Ishikawa (cell line): ENCODE data around the gene MT1A.

Experiments
- CEBPB ChIP-seq: IDR thresholded peaks from 2 replicates; pipeline ENCODE4 v1.6.1; 2012
- CREB1 ChIP-seq: IDR thresholded peaks from 2 replicates; pipeline ENCODE4 v1.6.1; 2012; ENCODE audit warnings: low read depth
- EGR1 ChIP-seq: IDR thresholded peaks from 2 replicates; pipeline ENCODE4 v1.6.1; 2012
- EP300 ChIP-seq: IDR thresholded peaks from 2 replicates; pipeline ENCODE4 v1.6.1; 2012; ENCODE audit warnings: borderline replicate concordance
- FOXM1 ChIP-seq: IDR thresholded peaks from 2 replicates; pipeline ENCODE4 v1.6.1; 2012; ENCODE audit warnings: low read depth, borderline replicate concordance
- NFIC ChIP-seq: IDR thresholded peaks from 2 replicates; pipeline ENCODE4 v1.6.1; 2012
- RAD21 ChIP-seq: IDR thresholded peaks from 2 replicates; pipeline ENCODE4 v1.6.1; 2012; ENCODE audit warnings: low read depth
- TAF1 ChIP-seq: IDR thresholded peaks from 2 replicates; pipeline ENCODE4 v1.6.1; 2012; ENCODE audit warnings: low read depth, mild to moderate bottlenecking
- TCF12 ChIP-seq: IDR thresholded peaks from 2 replicates; pipeline ENCODE4 v1.6.1; 2012; ENCODE audit warnings: low read depth
- TEAD4 ChIP-seq: IDR thresholded peaks from 2 replicates; pipeline ENCODE4 v1.6.1; 2012
- USF1 ChIP-seq: IDR thresholded peaks from 2 replicates; pipeline ENCODE4 v1.6.1; 2012
- YY1 ChIP-seq: IDR thresholded peaks from 2 replicates; pipeline ENCODE4 v1.6.1; 2012; ENCODE audit warnings: low read depth
- TF ChIP-seq, protein P1 (sequence below): IDR thresholded peaks from 2 replicates; pipeline ENCODE4 v1.6.1; 2012
- TF ChIP-seq, protein P2 (sequence below): IDR thresholded peaks from 2 replicates; pipeline ENCODE4 v1.6.1; 2012; ENCODE audit warnings: low read depth, mild to moderate bottlenecking

DNA sequence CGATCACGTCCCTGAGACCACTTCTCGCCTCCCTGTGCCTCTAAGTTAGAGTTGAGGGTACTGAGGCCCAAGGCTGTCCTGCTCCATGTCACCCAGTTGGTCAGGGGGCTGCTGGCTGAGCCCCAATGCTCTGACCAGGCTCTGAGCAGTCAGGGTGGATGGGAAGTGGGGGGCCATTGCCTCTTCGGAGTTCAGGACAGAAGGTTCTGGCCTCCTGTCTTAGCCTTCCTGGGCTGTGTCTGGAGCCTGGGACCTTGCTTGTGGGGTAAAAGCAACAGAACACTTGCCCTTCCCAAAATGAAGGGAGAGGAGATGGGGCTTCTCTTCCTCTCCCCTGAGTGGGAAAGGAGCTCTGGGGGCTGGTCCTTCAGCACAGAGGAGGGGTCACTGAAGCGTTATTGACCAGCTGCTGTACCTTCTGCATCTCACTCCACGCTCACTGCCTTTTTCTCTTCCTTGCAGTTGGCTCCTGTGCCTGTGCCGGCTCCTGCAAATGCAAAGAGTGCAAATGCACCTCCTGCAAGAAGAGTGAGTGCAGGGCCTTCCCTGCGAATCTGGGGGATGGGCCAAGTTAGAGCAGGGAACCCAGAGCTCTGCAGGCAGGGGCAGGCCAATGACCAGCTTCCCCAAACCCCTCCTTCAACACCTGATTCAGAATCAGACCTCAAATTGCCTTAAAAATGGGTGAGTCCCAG is 44.4 kb downstream of the MT1A start:
- TF ChIP-seq FOXM1 (no peak), TCF12 (no peak), RAD21 (no peak), CEBPB (no peak), TEAD4 (no peak), EP300 (no peak), USF1 (no peak), TAF1 (no peak; the same call in 1 of the 2 replicates), YY1 (no peak), EGR1 (no peak), CREB1 (no peak), NFIC (no peak)
- TF ChIP-seq, protein P1, sequence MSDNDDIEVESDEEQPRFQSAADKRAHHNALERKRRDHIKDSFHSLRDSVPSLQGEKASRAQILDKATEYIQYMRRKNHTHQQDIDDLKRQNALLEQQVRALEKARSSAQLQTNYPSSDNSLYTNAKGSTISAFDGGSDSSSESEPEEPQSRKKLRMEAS = no peak
- TF ChIP-seq, protein P2, sequence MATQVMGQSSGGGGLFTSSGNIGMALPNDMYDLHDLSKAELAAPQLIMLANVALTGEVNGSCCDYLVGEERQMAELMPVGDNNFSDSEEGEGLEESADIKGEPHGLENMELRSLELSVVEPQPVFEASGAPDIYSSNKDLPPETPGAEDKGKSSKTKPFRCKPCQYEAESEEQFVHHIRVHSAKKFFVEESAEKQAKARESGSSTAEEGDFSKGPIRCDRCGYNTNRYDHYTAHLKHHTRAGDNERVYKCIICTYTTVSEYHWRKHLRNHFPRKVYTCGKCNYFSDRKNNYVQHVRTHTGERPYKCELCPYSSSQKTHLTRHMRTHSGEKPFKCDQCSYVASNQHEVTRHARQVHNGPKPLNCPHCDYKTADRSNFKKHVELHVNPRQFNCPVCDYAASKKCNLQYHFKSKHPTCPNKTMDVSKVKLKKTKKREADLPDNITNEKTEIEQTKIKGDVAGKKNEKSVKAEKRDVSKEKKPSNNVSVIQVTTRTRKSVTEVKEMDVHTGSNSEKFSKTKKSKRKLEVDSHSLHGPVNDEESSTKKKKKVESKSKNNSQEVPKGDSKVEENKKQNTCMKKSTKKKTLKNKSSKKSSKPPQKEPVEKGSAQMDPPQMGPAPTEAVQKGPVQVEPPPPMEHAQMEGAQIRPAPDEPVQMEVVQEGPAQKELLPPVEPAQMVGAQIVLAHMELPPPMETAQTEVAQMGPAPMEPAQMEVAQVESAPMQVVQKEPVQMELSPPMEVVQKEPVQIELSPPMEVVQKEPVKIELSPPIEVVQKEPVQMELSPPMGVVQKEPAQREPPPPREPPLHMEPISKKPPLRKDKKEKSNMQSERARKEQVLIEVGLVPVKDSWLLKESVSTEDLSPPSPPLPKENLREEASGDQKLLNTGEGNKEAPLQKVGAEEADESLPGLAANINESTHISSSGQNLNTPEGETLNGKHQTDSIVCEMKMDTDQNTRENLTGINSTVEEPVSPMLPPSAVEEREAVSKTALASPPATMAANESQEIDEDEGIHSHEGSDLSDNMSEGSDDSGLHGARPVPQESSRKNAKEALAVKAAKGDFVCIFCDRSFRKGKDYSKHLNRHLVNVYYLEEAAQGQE = no peak
